GM18909 (cell line): Measurements from ENCODE around the gene HGFAC.

Experiments
- ATAC-seq: cut with Tn5 transposase; IDR thresholded peaks from one replicate; pipeline ENCODE4 v1.9.1; 2021; ENCODE audit warnings: mild to moderate bottlenecking; ENCODE audit not compliant: unreplicated experiment, poor library complexity

HGFAC gene

DNA sequence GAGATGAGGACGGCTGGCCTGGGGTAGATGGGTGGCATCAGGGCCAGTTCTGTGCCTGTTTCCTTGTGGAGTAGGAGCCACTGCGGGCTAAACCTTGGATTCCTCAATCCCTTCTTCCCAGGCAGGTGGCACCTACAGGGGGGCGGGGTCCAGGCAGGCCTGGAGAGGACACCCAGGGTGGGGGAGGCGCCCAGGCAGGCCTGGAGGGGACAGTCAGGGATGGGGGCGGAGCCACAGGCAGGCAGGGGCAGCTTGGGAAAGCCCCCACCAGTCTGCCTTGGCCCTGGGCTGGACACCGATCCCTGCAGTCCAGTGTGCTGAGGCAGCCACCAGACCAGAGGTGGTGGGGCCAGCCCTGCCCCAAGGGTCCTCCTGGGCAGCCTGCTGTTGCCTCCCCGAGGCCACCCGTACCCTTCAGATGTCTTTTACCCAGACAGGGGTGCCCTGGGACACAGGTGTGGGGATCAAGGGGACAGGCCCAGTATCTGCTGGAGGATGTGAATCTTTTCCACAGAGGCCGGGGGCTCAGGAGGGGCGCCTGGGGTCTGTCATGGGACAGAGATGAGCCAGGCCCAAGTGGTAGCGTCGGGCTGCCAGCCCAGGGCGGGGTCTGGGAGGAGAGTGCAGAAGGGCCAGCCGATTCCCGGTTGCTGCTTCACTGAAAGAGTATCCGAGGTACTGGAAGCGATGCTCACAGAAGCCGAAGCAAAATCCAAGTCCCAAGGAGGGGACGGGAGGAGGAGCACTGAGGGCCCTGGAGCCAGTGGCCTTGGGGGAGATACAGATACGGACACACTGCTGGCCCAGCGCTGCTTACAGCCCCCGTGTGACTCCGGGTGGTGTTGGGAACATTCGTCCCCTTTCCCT is 56.0 kb downstream of the HGFAC start:
- ATAC-seq = no peak

GRCh38 chr4:3498407-3498806 is 56.6 kb downstream of the HGFAC start:
- no peak for ATAC-seq
